Liver (tissue), 3 donors: ENCODE measurements around the gene DYNLT1.

Experiments
- JUND ChIP-seq, 2 donors: IDR thresholded peaks; 2 replicates each; pipeline ENCODE4 v1.6.1; 2016; ENCODE audit warnings: antibody characterized with exemption in 2 of 2
- TF ChIP-seq, protein P1 (sequence below): fragments of 150-350 bp; IDR thresholded peaks from 2 replicates; pipeline ENCODE4 v1.5.1; 2017; ENCODE audit warnings: improper control_type of control experiment, low read depth, low read length; ENCODE audit not compliant: missing input control
- donor health status: healthy.
- donor health status: healthy.

DNA sequence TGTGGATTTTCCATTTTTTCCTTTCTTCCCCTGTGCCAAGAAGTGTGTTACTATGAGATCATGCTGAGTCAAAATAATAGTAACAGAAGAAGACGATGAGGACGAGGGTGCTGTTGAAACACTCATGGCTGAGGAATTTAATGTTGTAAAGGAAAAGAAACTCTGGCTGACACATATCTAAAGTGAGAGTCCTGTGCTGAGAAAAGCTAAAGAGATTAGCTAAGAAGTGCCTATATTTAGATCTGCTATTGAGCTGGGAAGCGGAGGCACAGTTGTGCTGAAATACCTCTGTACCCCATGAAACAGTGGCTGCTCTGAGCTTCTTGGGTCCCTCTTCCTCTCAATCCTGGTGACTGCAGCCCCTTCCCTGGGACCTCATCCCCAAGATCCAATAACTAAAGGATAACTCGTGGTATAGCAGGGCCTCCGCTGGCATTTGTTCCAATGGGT lies 4.2 kb upstream of the DYNLT1 start:
- TF ChIP-seq, protein P1, sequence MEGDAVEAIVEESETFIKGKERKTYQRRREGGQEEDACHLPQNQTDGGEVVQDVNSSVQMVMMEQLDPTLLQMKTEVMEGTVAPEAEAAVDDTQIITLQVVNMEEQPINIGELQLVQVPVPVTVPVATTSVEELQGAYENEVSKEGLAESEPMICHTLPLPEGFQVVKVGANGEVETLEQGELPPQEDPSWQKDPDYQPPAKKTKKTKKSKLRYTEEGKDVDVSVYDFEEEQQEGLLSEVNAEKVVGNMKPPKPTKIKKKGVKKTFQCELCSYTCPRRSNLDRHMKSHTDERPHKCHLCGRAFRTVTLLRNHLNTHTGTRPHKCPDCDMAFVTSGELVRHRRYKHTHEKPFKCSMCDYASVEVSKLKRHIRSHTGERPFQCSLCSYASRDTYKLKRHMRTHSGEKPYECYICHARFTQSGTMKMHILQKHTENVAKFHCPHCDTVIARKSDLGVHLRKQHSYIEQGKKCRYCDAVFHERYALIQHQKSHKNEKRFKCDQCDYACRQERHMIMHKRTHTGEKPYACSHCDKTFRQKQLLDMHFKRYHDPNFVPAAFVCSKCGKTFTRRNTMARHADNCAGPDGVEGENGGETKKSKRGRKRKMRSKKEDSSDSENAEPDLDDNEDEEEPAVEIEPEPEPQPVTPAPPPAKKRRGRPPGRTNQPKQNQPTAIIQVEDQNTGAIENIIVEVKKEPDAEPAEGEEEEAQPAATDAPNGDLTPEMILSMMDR, result no peak
- no peak for TF ChIP-seq JUND (IDR thresholded peaks at IDR 0.05)
